Stimulated activated CD8-positive, alpha-beta memory T cell treated with anti-CD3 and anti-CD28 coated beads, Interleukin-4, amount 100 ng/mL, for 48 hours (primary cell): Measurements from ENCODE around the gene ABCA13.

ENCODE experiments used
- DNase-seq: peaks from one replicate; pipeline ENCODE4 v3.0.0-alpha.2; 2020

Gene ABCA13

GRCh38 chr7:48250441-48250951 is 79.2 kb downstream of the ABCA13 start:
- no peak for DNase-seq

GRCh38 chr7:48251766-48252165 is 80.5 kb downstream of the ABCA13 start:
- no peak for DNase-seq

GRCh38 chr7:48252995-48253394 is 81.7 kb downstream of the ABCA13 start:
- DNase-seq = no peak

- DNase-seq = no peak
Measured at GRCh38 chr7:48255046-48255445, 83.8 kb downstream of the ABCA13 start.

- DNase-seq = no peak
Measured at GRCh38 chr7:48259463-48260280, 88.4 kb downstream of the ABCA13 start.

- DNase-seq = no peak
Measured at GRCh38 chr7:48261696-48262095, 90.4 kb downstream of the ABCA13 start.

GRCh38 chr7:48262606-48263310 is 91.5 kb downstream of the ABCA13 start:
- DNase-seq = no peak

GRCh38 chr7:48263311-48263650 is 92.0 kb downstream of the ABCA13 start:
- DNase-seq = no peak

GRCh38 chr7:48269066-48269465 is 97.8 kb downstream of the ABCA13 start:
- no peak for DNase-seq

- DNase-seq = no peak
Measured at GRCh38 chr7:48274662-48275061, 103.4 kb downstream of the ABCA13 start.

GRCh38 chr7:48279420-48279819 is 108.2 kb downstream of the ABCA13 start:
- DNase-seq = no peak

GRCh38 chr7:48280100-48280499 is 108.8 kb downstream of the ABCA13 start:
- DNase-seq = no peak

GRCh38 chr7:48285373-48285772 is 114.1 kb downstream of the ABCA13 start:
- DNase-seq = no peak

GRCh38 chr7:48286836-48287235 is 115.6 kb downstream of the ABCA13 start:
- DNase-seq = no peak

GRCh38 chr7:48289656-48290055 is 118.4 kb downstream of the ABCA13 start:
- DNase-seq = no peak

GRCh38 chr7:48292949-48293348 is 121.7 kb downstream of the ABCA13 start:
- DNase-seq = no peak

GRCh38 chr7:48295296-48295971 is 124.2 kb downstream of the ABCA13 start:
- no peak for DNase-seq

- no peak for DNase-seq
Measured at GRCh38 chr7:48296966-48297365, 125.7 kb downstream of the ABCA13 start.

GRCh38 chr7:48298779-48299178 is 127.5 kb downstream of the ABCA13 start:
- peak; percentile 48 for DNase-seq

- peak; percentile 67 for DNase-seq
Measured at GRCh38 chr7:48299580-48300169, 128.4 kb downstream of the ABCA13 start.

- no peak for DNase-seq
Measured at GRCh38 chr7:48300301-48300700, 129.0 kb downstream of the ABCA13 start.

- DNase-seq = no peak
Measured at GRCh38 chr7:48301201-48301600, 129.9 kb downstream of the ABCA13 start.

GRCh38 chr7:48304641-48305040 is 133.4 kb downstream of the ABCA13 start:
- no peak for DNase-seq
